Left lung (tissue), 10 donors: ENCODE measurements around the gene HERC6. TPM values are rescaled to one million over a fixed set of nuclear protein-coding genes. Genes with fewer than 3 reads are reported as not detected.

ENCODE experiments used
- ATAC-seq: fragments of 200-7000 bp; cut with Tn5 transposase; one replicate; pipeline ENCODE4 v1.9.1; 2020; ENCODE audit warnings: moderate library complexity
- DNase-seq, 4 donors: peaks; one replicate each; pipeline ENCODE4 v3.0.0-alpha.2; 2013 to 2020
- H3K27ac ChIP-seq, 2 donors: fragments of 200-600 bp; sonication (generic) in 1 of 2; one replicate each; pipeline versions ENCODE4 v1.5.0 to v1.8.0; 2020 to 2021
- H3K27me3 ChIP-seq, 2 donors: fragments of 200-600 bp; sonication (generic) in 1 of 2; one replicate each; pipeline versions ENCODE4 v1.5.0 to v1.8.0; 2020 to 2021
- H3K36me3 ChIP-seq, 2 donors: fragments of 200-600 bp; sonication (generic) in 1 of 2; one replicate each; pipeline versions ENCODE4 v1.5.0 to v1.8.0; 2020 to 2021
- H3K4me1 ChIP-seq, 2 donors: fragments of 200-600 bp; one replicate each; pipeline ENCODE4 v1.8.0; 2021
- H3K4me3 ChIP-seq, 2 donors: fragments of 200-600 bp; sonication (generic) in 1 of 2; one replicate each; pipeline versions ENCODE4 v1.5.0 to v1.8.0; 2020 to 2021; ENCODE audit warnings: mild to moderate bottlenecking in 1 of 2
- H3K9me3 ChIP-seq, 2 donors: fragments of 200-600 bp; sonication (generic) in 1 of 2; one replicate each; pipeline versions ENCODE4 v1.5.0 to v1.8.0; 2020 to 2021
- CTCF ChIP-seq, 2 donors: fragments of 200-600 bp; sonication (generic) in 1 of 2; IDR thresholded peaks; one replicate each; pipeline versions ENCODE4 v1.5.0 to v1.8.0; 2021; ENCODE audit warnings: antibody characterized with exemption in 2 of 2
- intact Hi-C, 2 donors: fragments of 100-400 bp; cut with DNase I; formaldehyde crosslinking; loops; one replicate each; pipeline versions ENCODE4 v1.11.2 to v1.14.2; 2022
- polyA plus RNA-seq, 6 donors: library from polyadenylated mRNA; unstranded; fragments of 120-200 nt; gene quantifications; one replicate each; pipeline ENCODE4 v1.2.1, GENCODE V29; 2013; ENCODE audit not compliant: insufficient read length in 6 of 6
- total RNA-seq, 2 donors: library from RNA; stranded (reverse); fragmentation: NEBNext Ultra II Directional; extraction: Animal tissue kit (Norgen Biotek cat#: 25700); gene quantifications; one replicate each; pipeline ENCODE4 v1.2.1, GENCODE V29; 2021
- donor health status: DM: no; HTN: yes; CAD: no.
- donor health status: DM: no; HTN: no; CAD: no.

Gene HERC6
- total and polyA plus RNA-seq, 8 donors, result 10.7 to 21.9 (median 13.0) TPM

- H3K4me1 ChIP-seq, result no peaks in the 10 kb centered on the region
- no peak overlapping the region for H3K27ac ChIP-seq
- DNase-seq, result no peak
- H3K9me3 ChIP-seq, result no peaks in the 10 kb centered on the region
- no peak overlapping the region for H3K4me3 ChIP-seq
- H3K27me3 ChIP-seq, result no peaks in the 10 kb centered on the region
- ATAC-seq, result no peak
- peaks cover 0 to 39% of the 10 kb centered on the region in 2 donors for H3K36me3 ChIP-seq
- intact Hi-C loops, result no loop called here
- no peak for TF ChIP-seq CTCF (IDR thresholded peaks at IDR 0.05)
Observed at GRCh38 chr4:88391703-88392102, 13.1 kb downstream of the HERC6 start.

- intact Hi-C loops, result no loop called here
- Histone ChIP-seq H3K4me1 (no peaks in the 10 kb centered on the region), H3K9me3 (no peaks in the 10 kb centered on the region), H3K27ac (no peak overlapping the region), H3K4me3 (no peak overlapping the region), H3K36me3 (peaks cover 0 to 47% of the 10 kb centered on the region in 2 donors), H3K27me3 (no peaks in the 10 kb centered on the region)
- TF ChIP-seq CTCF (IDR thresholded peaks at IDR 0.05), result no peak
- DNase-seq, result no peak
- ATAC-seq, result no peak
Observed at GRCh38 chr4:88396681-88397080, 18.0 kb downstream of the HERC6 start.

GRCh38 chr4:88398381-88398780 lies 19.7 kb downstream of the HERC6 start:
- no peak for ATAC-seq

GRCh38 chr4:88409206-88409605 lies 30.6 kb downstream of the HERC6 start:
- Histone ChIP-seq H3K36me3 (peaks cover 0 to 28% of the 10 kb centered on the region in 2 donors), H3K4me3 (no peak overlapping the region), H3K27me3 (no peaks in the 10 kb centered on the region), H3K27ac (no peak overlapping the region), H3K9me3 (no peaks in the 10 kb centered on the region), H3K4me1 (no peaks in the 10 kb centered on the region)
- intact Hi-C loops, result no loop called here
- ATAC-seq (no peak), DNase-seq (no peak)
- no peak for TF ChIP-seq CTCF (IDR thresholded peaks at IDR 0.05)

More at GRCh38 chr4:88398381-88398780, 19.7 kb downstream of the HERC6 start:
- no peak for DNase-seq
- peaks cover 0 to 42% of the 10 kb centered on the region in 2 donors for H3K36me3 ChIP-seq
- no peak for TF ChIP-seq CTCF (IDR thresholded peaks at IDR 0.05)
- no peaks in the 10 kb centered on the region for H3K9me3 ChIP-seq
- no peaks in the 10 kb centered on the region for H3K4me1 ChIP-seq
- H3K4me3 ChIP-seq, result no peak overlapping the region
- intact Hi-C loops, result no loop called here
- no peaks in the 10 kb centered on the region for H3K27me3 ChIP-seq
- no peak overlapping the region for H3K27ac ChIP-seq

GRCh38 chr4:88409789-88410188 lies 31.1 kb downstream of the HERC6 start:
- Histone ChIP-seq H3K36me3 (peaks cover 0 to 28% of the 10 kb centered on the region in 2 donors), H3K4me3 (no peak overlapping the region), H3K9me3 (no peaks in the 10 kb centered on the region), H3K27me3 (no peaks in the 10 kb centered on the region), H3K27ac (no peak overlapping the region), H3K4me1 (no peaks in the 10 kb centered on the region)
- intact Hi-C loops, result no loop called here
- ATAC-seq, result no peak
- no peak for DNase-seq
- TF ChIP-seq CTCF (IDR thresholded peaks at IDR 0.05), result no peak
